ENCODE results near the gene LRRC8D.

DNA sequence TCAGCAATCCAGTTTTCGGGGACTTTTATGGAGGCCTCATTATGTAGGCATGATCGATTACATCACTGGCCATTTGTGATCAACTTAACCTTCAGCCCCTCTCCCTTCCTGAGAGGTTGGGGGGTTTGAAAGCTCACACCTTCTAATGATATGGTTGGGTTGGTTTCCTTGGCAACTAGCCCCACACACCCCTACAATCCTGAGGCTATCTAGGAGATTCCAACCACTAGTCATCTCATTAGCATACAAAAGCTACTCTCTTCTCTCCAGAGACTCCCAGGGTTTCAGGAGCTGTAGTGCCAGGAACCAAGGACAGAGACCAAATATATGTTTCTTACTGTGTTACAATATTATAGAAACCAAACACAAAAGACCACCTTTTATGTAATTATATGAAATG, 138.9 kb downstream of the LRRC8D start:
- TF ChIP-seq, protein P1, sequence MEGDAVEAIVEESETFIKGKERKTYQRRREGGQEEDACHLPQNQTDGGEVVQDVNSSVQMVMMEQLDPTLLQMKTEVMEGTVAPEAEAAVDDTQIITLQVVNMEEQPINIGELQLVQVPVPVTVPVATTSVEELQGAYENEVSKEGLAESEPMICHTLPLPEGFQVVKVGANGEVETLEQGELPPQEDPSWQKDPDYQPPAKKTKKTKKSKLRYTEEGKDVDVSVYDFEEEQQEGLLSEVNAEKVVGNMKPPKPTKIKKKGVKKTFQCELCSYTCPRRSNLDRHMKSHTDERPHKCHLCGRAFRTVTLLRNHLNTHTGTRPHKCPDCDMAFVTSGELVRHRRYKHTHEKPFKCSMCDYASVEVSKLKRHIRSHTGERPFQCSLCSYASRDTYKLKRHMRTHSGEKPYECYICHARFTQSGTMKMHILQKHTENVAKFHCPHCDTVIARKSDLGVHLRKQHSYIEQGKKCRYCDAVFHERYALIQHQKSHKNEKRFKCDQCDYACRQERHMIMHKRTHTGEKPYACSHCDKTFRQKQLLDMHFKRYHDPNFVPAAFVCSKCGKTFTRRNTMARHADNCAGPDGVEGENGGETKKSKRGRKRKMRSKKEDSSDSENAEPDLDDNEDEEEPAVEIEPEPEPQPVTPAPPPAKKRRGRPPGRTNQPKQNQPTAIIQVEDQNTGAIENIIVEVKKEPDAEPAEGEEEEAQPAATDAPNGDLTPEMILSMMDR (IDR thresholded peaks at IDR 0.05) = no peak
- TF ChIP-seq, protein P2, sequence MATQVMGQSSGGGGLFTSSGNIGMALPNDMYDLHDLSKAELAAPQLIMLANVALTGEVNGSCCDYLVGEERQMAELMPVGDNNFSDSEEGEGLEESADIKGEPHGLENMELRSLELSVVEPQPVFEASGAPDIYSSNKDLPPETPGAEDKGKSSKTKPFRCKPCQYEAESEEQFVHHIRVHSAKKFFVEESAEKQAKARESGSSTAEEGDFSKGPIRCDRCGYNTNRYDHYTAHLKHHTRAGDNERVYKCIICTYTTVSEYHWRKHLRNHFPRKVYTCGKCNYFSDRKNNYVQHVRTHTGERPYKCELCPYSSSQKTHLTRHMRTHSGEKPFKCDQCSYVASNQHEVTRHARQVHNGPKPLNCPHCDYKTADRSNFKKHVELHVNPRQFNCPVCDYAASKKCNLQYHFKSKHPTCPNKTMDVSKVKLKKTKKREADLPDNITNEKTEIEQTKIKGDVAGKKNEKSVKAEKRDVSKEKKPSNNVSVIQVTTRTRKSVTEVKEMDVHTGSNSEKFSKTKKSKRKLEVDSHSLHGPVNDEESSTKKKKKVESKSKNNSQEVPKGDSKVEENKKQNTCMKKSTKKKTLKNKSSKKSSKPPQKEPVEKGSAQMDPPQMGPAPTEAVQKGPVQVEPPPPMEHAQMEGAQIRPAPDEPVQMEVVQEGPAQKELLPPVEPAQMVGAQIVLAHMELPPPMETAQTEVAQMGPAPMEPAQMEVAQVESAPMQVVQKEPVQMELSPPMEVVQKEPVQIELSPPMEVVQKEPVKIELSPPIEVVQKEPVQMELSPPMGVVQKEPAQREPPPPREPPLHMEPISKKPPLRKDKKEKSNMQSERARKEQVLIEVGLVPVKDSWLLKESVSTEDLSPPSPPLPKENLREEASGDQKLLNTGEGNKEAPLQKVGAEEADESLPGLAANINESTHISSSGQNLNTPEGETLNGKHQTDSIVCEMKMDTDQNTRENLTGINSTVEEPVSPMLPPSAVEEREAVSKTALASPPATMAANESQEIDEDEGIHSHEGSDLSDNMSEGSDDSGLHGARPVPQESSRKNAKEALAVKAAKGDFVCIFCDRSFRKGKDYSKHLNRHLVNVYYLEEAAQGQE (IDR thresholded peaks at IDR 0.05) = no peak
- TF ChIP-seq CHD2 (IDR thresholded peaks at IDR 0.05; ENCODE audit: low read length, partially characterized antibody) = no peak
- no peak for TF ChIP-seq BHLHE40 (IDR thresholded peaks at IDR 0.05; ENCODE audit: low read depth, low read length)
- no peak for TF ChIP-seq JUNB (IDR thresholded peaks at IDR 0.05)
- TF ChIP-seq ZFP36 (IDR thresholded peaks at IDR 0.05; ENCODE audit: borderline replicate concordance, partially characterized antibody) = no peak
- TF ChIP-seq POLR2A (IDR thresholded peaks at IDR 0.05; ENCODE audit: low read length) = no peak
- TF ChIP-seq JUN (IDR thresholded peaks at IDR 0.05) = no peak
- no peak for TF ChIP-seq MAFK (IDR thresholded peaks at IDR 0.05; ENCODE audit: partially characterized antibody)
- no peak for TF ChIP-seq CEBPB (IDR thresholded peaks at IDR 0.05)
